K562 (cell line): Measurements from ENCODE around the gene CSNK1D. TPM values are rescaled to one million over a fixed set of nuclear protein-coding genes. Genes with fewer than 3 reads are reported as not detected.

Source experiments
- ARID1B ChIP-seq: fragments of 450-650 bp; IDR thresholded peaks from 2 replicates; pipeline ENCODE4 v1.6.1; 2016; ENCODE audit warnings: antibody characterized with exemption, mild to moderate bottlenecking, inconsistent platforms
- ETV1 ChIP-seq: fragments of 450-650 bp; conservative IDR thresholded peaks from 2 replicates; pipeline ENCODE4 v1.6.1; 2016; ENCODE audit warnings: missing genetic modification characterization, control low read depth, low read depth, missing compliant biosample characterization
- FOXK1 ChIP-seq: sonication (generic); formaldehyde crosslinking; IDR thresholded peaks from 2 replicates; pipeline ENCODE4 v1.8.0; 2022; ENCODE audit warnings: missing genetic modification reagents, mild to moderate bottlenecking, borderline replicate concordance
- KLF1 ChIP-seq: fragments of 450-650 bp; IDR thresholded peaks from 2 replicates; pipeline ENCODE4 v1.6.1; 2016; ENCODE audit warnings: missing genetic modification characterization, missing compliant biosample characterization
- MEF2A ChIP-seq: IDR thresholded peaks from 2 replicates; pipeline ENCODE4 v1.6.1; 2011; ENCODE audit warnings: low read depth, mild to moderate bottlenecking, low read length, moderate library complexity; ENCODE audit not compliant: control insufficient read depth
- NCOR1 ChIP-seq: fragments of 450-650 bp; IDR thresholded peaks from 2 replicates; pipeline ENCODE4 v1.6.1; 2016; ENCODE audit warnings: mild to moderate bottlenecking, moderate library complexity
- SREBF1 ChIP-seq: fragments of 150-350 bp; IDR thresholded peaks from 2 replicates; pipeline ENCODE4 v1.6.1; 2014; ENCODE audit warnings: antibody characterized with exemption, low read depth, low read length, borderline replicate concordance
- STAT5B ChIP-seq: fragments of 250-450 bp; sonication (Bioruptor Pico); IDR thresholded peaks from 2 replicates; pipeline ENCODE4 v1.8.0; 2021; ENCODE audit warnings: mild to moderate bottlenecking, inconsistent platforms
- ZNF124 ChIP-seq: sonication (generic); formaldehyde crosslinking; IDR thresholded peaks from 2 replicates; pipeline ENCODE4 v1.8.1; 2022; ENCODE audit warnings: missing genetic modification reagents
- ZNF165 ChIP-seq: fragments of 250-450 bp; sonication (Bioruptor Pico); IDR thresholded peaks from 2 replicates; pipeline ENCODE4 v1.4.0; 2020; ENCODE audit warnings: borderline replicate concordance
- ZNF408 ChIP-seq: fragments of 250-450 bp; sonication (Bioruptor Pico); IDR thresholded peaks from 2 replicates; pipeline ENCODE4 v1.4.0; 2020; ENCODE audit warnings: low read depth, mild to moderate bottlenecking, moderate library complexity
- polyA plus RNA-seq, 8 experiments: library from polyadenylated mRNA; depleted of rRNA in 4 of 8; stranded (reverse) in 5 of 8; unstranded in 3 of 8; fragments of >200 nt; fragmentation: Nextera tagmentation in 2 of 8; fragmentation: Illumina TruSeq in 1 of 8; extraction: Ambion mirVana in 2 of 8; extraction: Trizol in 1 of 8; gene quantifications; 2 replicates each; pipeline versions ENCODE4 v1.2.1 to v1.2.3, GENCODE V29; 2011 to 2014; ENCODE audit warnings: inconsistent platforms in 1 of 8, missing spikeins in 1 of 8
- total RNA-seq, 7 experiments: library from RNA; depleted of rRNA in 6 of 7; stranded (reverse); fragments of >200 nt in 6 of 7; fragmentation: Illumina TruSeq in 2 of 7; extraction: Trizol in 2 of 7; gene quantifications; 2 replicates each; pipeline versions ENCODE4 v1.2.1 to v1.2.3, GENCODE V29; 2011 to 2021; ENCODE audit warnings: low replicate concordance in 1 of 7
- TF ChIP-seq, protein P1 (sequence below): sonication (generic); formaldehyde crosslinking; IDR thresholded peaks from 2 replicates; pipeline ENCODE4 v1.8.0; 2023; ENCODE audit warnings: missing genetic modification reagents, mild to moderate bottlenecking, borderline replicate concordance
- TF ChIP-seq, protein P2 (sequence below), 2 experiments: fragments of 450-650 bp in 1 of 2; sonication (generic) in 1 of 2; formaldehyde crosslinking in 1 of 2; IDR thresholded peaks; 2 replicates each; pipeline versions ENCODE4 v1.7.1 to v1.9.0; 2016 to 2022; ENCODE audit warnings: inconsistent platforms in 1 of 2, mild to moderate bottlenecking in 1 of 2, missing genetic modification reagents in 1 of 2

Gene CSNK1D
- total and polyA plus RNA-seq, 9 of the 15 experiments (the other 6 are each of a cell fraction or from before 2014, with no cell fraction given), result 6.5 to 133 (median 41.3) TPM

DNA sequence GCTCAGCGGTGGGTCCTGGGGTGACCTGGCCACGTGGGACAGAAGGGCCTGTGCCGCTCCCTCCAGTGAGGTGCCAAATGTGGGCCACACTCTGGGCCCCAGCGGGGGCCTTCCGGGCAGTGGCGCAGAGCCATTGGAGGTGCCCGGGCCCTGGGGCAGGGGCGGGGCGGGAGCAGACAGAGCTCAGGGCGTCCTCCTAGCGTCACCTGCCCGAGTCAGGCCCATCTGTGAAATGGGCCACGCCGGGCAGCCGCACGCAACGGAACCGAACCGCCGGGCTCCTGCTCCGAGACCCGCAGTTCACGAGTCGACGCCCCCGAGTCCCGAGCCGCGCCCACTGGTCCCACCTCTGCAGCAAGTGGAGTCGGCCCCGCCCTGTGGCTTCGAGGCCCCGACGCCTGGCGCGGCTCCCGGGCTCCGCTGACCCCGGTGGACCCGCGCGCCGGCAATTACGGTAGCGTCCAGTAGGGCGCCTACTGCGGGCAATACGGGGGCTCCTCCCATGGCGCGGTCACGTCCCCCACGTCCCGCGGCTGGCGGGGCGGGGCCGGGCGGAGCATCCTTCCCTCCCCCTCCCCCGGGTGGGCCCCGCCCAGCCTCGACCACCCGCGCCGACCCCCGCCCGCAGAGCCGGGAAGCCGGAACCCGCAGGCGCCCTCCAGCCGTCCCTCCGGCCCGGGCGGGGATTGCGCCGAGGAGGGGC lies 42.7 kb downstream of the CSNK1D start (continued):
- TF ChIP-seq, protein P1, sequence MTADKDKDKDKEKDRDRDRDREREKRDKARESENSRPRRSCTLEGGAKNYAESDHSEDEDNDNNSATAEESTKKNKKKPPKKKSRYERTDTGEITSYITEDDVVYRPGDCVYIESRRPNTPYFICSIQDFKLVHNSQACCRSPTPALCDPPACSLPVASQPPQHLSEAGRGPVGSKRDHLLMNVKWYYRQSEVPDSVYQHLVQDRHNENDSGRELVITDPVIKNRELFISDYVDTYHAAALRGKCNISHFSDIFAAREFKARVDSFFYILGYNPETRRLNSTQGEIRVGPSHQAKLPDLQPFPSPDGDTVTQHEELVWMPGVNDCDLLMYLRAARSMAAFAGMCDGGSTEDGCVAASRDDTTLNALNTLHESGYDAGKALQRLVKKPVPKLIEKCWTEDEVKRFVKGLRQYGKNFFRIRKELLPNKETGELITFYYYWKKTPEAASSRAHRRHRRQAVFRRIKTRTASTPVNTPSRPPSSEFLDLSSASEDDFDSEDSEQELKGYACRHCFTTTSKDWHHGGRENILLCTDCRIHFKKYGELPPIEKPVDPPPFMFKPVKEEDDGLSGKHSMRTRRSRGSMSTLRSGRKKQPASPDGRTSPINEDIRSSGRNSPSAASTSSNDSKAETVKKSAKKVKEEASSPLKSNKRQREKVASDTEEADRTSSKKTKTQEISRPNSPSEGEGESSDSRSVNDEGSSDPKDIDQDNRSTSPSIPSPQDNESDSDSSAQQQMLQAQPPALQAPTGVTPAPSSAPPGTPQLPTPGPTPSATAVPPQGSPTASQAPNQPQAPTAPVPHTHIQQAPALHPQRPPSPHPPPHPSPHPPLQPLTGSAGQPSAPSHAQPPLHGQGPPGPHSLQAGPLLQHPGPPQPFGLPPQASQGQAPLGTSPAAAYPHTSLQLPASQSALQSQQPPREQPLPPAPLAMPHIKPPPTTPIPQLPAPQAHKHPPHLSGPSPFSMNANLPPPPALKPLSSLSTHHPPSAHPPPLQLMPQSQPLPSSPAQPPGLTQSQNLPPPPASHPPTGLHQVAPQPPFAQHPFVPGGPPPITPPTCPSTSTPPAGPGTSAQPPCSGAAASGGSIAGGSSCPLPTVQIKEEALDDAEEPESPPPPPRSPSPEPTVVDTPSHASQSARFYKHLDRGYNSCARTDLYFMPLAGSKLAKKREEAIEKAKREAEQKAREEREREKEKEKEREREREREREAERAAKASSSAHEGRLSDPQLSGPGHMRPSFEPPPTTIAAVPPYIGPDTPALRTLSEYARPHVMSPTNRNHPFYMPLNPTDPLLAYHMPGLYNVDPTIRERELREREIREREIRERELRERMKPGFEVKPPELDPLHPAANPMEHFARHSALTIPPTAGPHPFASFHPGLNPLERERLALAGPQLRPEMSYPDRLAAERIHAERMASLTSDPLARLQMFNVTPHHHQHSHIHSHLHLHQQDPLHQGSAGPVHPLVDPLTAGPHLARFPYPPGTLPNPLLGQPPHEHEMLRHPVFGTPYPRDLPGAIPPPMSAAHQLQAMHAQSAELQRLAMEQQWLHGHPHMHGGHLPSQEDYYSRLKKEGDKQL, result no peak
- TF ChIP-seq NCOR1, result peak; percentile 74
- TF ChIP-seq STAT5B (CRISPR knock-in tag), result no peak
- peak; percentile 7; the same call in 1 of the 2 replicates for TF ChIP-seq ARID1B
- no peak for TF ChIP-seq ETV1 (tag)
- TF ChIP-seq MEF2A, result no peak
- no peak for TF ChIP-seq ZNF165 (CRISPR knock-in tag)
- TF ChIP-seq FOXK1, result no peak
- no peak for TF ChIP-seq SREBF1
- TF ChIP-seq ZNF408, result no peak
- TF ChIP-seq, protein P2, sequence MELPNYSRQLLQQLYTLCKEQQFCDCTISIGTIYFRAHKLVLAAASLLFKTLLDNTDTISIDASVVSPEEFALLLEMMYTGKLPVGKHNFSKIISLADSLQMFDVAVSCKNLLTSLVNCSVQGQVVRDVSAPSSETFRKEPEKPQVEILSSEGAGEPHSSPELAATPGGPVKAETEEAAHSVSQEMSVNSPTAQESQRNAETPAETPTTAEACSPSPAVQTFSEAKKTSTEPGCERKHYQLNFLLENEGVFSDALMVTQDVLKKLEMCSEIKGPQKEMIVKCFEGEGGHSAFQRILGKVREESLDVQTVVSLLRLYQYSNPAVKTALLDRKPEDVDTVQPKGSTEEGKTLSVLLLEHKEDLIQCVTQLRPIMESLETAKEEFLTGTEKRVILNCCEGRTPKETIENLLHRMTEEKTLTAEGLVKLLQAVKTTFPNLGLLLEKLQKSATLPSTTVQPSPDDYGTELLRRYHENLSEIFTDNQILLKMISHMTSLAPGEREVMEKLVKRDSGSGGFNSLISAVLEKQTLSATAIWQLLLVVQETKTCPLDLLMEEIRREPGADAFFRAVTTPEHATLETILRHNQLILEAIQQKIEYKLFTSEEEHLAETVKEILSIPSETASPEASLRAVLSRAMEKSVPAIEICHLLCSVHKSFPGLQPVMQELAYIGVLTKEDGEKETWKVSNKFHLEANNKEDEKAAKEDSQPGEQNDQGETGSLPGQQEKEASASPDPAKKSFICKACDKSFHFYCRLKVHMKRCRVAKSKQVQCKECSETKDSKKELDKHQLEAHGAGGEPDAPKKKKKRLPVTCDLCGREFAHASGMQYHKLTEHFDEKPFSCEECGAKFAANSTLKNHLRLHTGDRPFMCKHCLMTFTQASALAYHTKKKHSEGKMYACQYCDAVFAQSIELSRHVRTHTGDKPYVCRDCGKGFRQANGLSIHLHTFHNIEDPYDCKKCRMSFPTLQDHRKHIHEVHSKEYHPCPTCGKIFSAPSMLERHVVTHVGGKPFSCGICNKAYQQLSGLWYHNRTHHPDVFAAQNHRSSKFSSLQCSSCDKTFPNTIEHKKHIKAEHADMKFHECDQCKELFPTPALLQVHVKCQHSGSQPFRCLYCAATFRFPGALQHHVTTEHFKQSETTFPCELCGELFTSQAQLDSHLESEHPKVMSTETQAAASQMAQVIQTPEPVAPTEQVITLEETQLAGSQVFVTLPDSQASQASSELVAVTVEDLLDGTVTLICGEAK (IDR thresholded peaks at IDR 0.05), result peak; percentile 81
- TF ChIP-seq, protein P2 (CRISPR knock-in tag; IDR thresholded peaks at IDR 0.05), result no peak
- TF ChIP-seq ZNF124 (CRISPR knock-in tag), result no peak
- TF ChIP-seq KLF1 (tag), result peak; percentile 71; the same call in 1 of the 2 replicates
